HUES48 (cell line): ENCODE measurements around the gene SINHCAF.
"Not testable (repeated sequence)": the region's sequence is repeated elsewhere in the genome, so short reads cannot be mapped to it uniquely, and the experiment has no call there.

Source experiments
- H3K27ac ChIP-seq: one replicate; pipeline ENCODE4 v1.7.0; 2013; ENCODE audit warnings: low read depth, low read length, inconsistent platforms
- H3K27me3 ChIP-seq: 2 replicates; pipeline ENCODE4 v1.6.1; 2013; ENCODE audit warnings: mild to moderate bottlenecking, low read length; ENCODE audit not compliant: control insufficient read depth, insufficient read depth
- H3K36me3 ChIP-seq: 2 replicates; pipeline ENCODE4 v1.6.1; 2013; ENCODE audit warnings: low read length; ENCODE audit not compliant: control insufficient read depth, insufficient read depth
- H3K4me1 ChIP-seq: 2 replicates; pipeline ENCODE4 v1.6.1; 2013; ENCODE audit warnings: mild to moderate bottlenecking, low read length; ENCODE audit not compliant: control insufficient read depth, insufficient read depth
- H3K4me3 ChIP-seq: 2 replicates; pipeline ENCODE4 v1.5.1; 2013; ENCODE audit warnings: mild to moderate bottlenecking, low read depth, low read length
- H3K9ac ChIP-seq: 2 replicates; pipeline ENCODE4 v1.6.1; 2013; ENCODE audit warnings: mild to moderate bottlenecking, low read depth, low read length, moderate library complexity
- H3K9me3 ChIP-seq: 2 replicates; pipeline ENCODE4 v1.6.1; 2013; ENCODE audit warnings: low read length; ENCODE audit not compliant: control insufficient read depth, insufficient read depth

Gene SINHCAF

DNA sequence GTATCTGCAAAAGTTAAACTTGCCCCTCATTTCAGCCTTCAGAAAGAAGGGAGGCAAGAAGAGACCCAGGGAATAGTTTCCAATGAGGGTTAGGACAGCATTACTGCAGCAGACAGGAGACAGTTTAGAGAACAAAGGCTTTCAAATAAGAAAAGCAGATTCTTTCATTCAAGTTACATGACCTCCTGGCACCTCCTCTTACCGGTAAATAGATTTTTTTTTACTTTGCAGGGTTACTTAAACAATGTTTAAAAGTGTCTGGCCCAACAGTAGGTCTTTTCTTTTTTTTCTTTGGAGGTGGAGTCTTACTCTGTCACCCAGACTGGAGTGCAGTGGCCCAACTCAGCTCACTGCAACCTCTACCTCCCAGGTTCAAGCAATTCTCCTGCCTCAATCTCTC lies 47.1 kb downstream of the SINHCAF start:
- H3K27me3 ChIP-seq: no peaks in the 10 kb centered on the region
- H3K9me3 ChIP-seq: no peaks in the 10 kb centered on the region
- no peak overlapping the region for H3K4me3 ChIP-seq
- H3K36me3 ChIP-seq: peaks cover 71% of the 10 kb centered on the region
- H3K4me1 ChIP-seq: peaks cover 11% of the 10 kb centered on the region; the same call in 1 of the 2 replicates
- peak overlapping the region; percentile 19 for H3K27ac ChIP-seq
- H3K9ac ChIP-seq: no peak overlapping the region

DNA sequence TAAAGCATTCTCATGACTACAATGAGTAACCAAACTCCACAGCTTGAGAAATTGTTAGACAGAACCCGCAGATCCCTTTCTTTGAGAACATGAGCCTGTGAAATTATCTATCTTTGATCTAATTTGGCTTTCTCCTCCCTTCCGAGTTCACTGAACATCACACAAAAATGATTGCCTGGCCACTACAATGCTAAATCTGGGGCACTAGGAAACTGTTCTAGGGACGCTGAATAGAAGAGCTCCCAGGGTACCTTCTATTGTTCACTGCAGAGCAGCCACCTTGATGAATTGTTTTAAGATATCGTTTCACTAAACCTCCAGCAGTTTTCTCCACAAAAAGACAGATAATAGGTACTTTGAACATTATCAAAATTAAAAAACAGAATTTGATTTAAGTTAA lies 47.5 kb downstream of the SINHCAF start:
- Histone ChIP-seq H3K9me3 (no peaks in the 10 kb centered on the region), H3K36me3 (peaks cover 67% of the 10 kb centered on the region), H3K9ac (no peak overlapping the region), H3K27ac (peak overlapping the region; percentile 19), H3K4me1 (peaks cover 11% of the 10 kb centered on the region; the same call in 1 of the 2 replicates), H3K4me3 (no peak overlapping the region), H3K27me3 (no peaks in the 10 kb centered on the region)

DNA sequence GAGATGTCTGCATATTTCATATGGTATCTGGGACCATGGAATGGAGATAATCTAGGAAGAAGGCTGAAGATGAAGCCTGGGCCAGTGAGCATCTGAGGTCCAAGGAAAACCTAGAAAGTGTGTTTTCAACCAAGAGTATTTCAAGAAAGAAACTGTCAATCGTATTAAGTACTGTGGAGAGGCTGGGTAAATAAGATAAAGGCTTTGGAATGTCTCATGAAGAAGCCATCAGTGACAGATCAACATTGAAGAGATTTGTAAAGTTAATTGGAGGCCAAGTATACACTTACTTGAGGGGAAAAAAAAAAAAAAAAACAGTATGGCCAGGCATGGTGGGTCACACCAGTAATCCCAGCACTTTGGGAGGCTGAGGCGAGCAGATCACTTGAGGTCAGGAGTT lies 48.9 kb downstream of the SINHCAF start:
- Histone ChIP-seq H3K27me3 (no peaks in the 10 kb centered on the region), H3K27ac (no peak overlapping the region), H3K4me1 (peaks cover 11% of the 10 kb centered on the region; the same call in 1 of the 2 replicates), H3K36me3 (peaks cover 53% of the 10 kb centered on the region), H3K4me3 (no peak overlapping the region), H3K9ac (no peak overlapping the region), H3K9me3 (no peaks in the 10 kb centered on the region)

GRCh38 chr12:31275491-31275890 lies 50.5 kb downstream of the SINHCAF start:
- Histone ChIP-seq H3K36me3 (peaks cover 47% of the 10 kb centered on the region), H3K9ac (no peak overlapping the region), H3K9me3 (no peaks in the 10 kb centered on the region), H3K27ac (no peak overlapping the region), H3K27me3 (no peaks in the 10 kb centered on the region), H3K4me1 (peaks cover 11% of the 10 kb centered on the region; the same call in 1 of the 2 replicates), H3K4me3 (no peak overlapping the region)

GRCh38 chr12:31274520-31275300 lies 51.2 kb downstream of the SINHCAF start:
- H3K9ac ChIP-seq: no peak overlapping the region
- no peaks in the 10 kb centered on the region for H3K9me3 ChIP-seq
- H3K4me3 ChIP-seq: no peak overlapping the region
- H3K4me1 ChIP-seq: peaks cover 10% of the 10 kb centered on the region
- H3K27ac ChIP-seq: no peak overlapping the region
- H3K27me3 ChIP-seq: no peaks in the 10 kb centered on the region
- peaks cover 39% of the 10 kb centered on the region for H3K36me3 ChIP-seq

DNA sequence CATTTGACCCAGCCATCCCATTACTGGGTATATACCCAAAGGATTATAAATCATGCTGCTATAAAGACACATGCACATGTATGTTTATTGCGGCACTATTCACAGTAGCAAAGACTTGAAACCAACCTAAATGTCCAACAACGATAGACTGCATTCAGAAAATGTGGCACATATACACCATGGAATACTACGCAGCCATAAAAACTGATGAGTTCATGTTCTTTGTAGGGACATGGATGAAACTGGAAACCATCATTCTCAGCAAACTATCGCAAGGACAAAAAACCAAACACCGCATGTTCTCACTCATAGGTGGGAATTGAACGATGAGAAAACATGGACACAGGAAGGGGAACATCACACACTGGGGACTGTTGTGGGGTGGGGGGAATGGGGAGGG lies 52.2 kb downstream of the SINHCAF start:
- not testable (repeated sequence) for H3K9ac ChIP-seq

DNA sequence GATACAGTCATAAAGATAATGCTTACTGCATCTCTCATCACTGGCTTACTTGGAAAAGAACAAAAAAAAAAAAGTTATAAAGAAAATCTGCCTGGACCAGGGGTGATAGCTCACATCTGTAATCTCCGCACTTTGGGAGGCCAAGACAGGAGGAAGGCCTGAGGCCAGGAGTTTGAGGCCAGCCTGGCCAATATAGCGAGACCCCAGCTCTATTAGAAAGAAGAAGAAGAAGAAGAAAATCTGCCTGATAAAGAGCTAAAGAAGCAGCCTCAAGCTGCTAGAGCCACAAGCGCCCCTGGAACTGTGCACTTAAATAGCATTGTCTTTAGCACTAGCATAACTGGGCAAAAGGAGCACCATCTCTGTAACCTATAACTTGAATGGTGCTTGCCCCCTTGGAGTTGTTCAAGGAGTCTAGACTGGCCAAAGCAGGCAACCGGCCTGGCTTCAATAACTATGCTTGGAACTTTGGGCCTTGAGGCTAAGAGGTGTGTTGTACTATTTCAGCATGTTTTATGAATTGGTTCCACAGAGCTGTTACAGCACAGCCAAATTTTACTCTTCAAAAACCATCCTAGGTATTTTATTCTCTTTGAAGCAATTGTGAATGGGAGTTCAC lies 53.2 kb downstream of the SINHCAF start:
- Histone ChIP-seq H3K36me3 (peaks cover 24% of the 10 kb centered on the region), H3K9me3 (no peaks in the 10 kb centered on the region), H3K27me3 (no peaks in the 10 kb centered on the region), H3K27ac (no peak overlapping the region), H3K4me1 (peaks cover 9% of the 10 kb centered on the region), H3K4me3 (no peak overlapping the region), H3K9ac (no peak overlapping the region)

More for the DNA sequence above, 52.2 kb downstream of the SINHCAF start:
- peaks cover 32% of the 10 kb centered on the region for H3K36me3 ChIP-seq
- H3K27ac ChIP-seq, H3K9me3 ChIP-seq, H3K4me1 ChIP-seq, H3K4me3 ChIP-seq, H3K27me3 ChIP-seq: not testable (repeated sequence)

DNA sequence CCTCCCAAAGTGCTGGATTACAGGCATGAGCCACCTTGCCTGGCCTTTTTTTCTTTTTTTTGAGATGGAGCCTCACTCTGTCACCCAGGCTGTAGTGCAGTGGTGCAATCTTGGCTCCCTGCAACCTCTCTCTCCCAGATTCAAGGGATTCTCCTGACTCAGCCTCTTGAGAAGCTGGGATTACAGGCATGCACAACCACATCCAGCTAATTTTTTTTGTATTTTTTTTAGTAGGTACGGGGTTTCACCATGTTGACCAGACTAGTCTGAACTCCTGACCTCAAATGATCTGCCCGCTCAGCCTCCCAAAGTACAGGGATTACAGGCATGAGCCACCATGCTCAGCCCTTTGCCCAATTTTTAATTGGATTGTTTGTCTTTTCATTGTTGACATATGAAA lies 58.0 kb downstream of the SINHCAF start:
- H3K27me3 ChIP-seq: no peaks in the 10 kb centered on the region
- H3K9me3 ChIP-seq: no peaks in the 10 kb centered on the region
- H3K9ac ChIP-seq: no peak overlapping the region
- H3K36me3 ChIP-seq: no peaks in the 10 kb centered on the region
- no peak overlapping the region for H3K4me3 ChIP-seq
- H3K4me1 ChIP-seq: peaks cover 9% of the 10 kb centered on the region
- H3K27ac ChIP-seq: no peak overlapping the region

DNA sequence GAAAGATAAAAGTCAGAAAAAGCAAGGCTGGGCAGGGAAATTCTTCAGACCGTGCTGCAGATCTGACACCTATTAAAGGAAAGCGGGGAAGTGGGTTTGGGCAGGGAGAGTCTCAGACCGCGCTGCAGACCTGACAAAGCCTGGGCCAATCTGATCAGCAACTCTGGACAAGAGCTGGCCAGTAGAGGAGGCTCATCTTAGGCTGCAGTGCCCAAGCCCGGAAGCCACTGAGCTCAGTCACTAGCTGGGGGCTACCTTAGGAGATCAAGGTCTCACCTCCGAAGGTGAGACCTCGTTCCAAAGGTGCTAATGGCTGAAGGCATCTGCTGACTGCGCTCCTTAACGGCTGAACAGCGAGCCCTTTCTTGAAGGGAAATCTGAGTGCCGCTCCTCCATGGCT lies 60.2 kb downstream of the SINHCAF start:
- Histone ChIP-seq H3K27ac (no peak overlapping the region), H3K27me3 (no peaks in the 10 kb centered on the region), H3K36me3 (no peaks in the 10 kb centered on the region), H3K4me1 (peaks cover 9% of the 10 kb centered on the region), H3K9me3 (no peaks in the 10 kb centered on the region), H3K9ac (no peak overlapping the region), H3K4me3 (no peak overlapping the region)

DNA sequence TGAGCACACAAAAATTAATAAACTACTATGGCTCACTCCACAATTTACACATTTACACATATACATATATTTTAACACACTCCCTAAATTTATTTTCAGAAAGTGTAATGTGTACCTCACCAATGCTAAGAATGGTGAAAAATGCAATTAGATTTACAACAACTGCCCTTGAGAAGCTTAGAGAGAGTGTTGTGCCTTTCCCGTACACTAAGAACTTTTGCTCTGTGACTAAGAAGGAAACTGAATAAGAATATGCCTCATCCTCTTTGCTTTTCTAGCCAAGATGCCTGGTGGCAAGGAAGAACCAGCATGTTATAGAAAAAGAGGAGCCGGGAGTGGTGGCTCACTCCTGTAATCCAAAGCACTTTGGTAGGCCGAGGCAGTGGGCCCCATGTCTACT lies 62.3 kb downstream of the SINHCAF start:
- Histone ChIP-seq H3K9ac (no peak overlapping the region), H3K4me1 (peaks cover 13% of the 10 kb centered on the region), H3K9me3 (no peaks in the 10 kb centered on the region), H3K4me3 (no peak overlapping the region), H3K27ac (no peak overlapping the region), H3K27me3 (no peaks in the 10 kb centered on the region), H3K36me3 (no peaks in the 10 kb centered on the region)

DNA sequence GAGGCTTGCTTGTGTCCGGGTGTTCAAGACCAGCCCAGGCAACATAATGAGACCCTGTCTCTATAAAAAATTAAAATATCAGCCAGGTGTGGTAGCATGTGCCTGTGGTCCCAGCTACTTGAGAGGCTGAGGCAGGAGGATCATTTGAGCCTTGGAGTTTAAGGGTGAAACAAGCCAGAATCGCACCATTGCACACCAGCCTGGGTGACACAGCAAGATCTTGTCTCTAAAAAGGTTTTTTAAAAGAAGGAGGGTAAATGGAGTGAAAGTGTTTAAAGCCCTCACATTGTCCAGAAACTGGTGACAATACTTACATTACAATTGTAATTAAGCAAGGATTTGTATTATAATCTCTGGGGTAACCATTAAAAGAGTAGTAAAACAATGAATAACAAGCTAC lies 64.2 kb downstream of the SINHCAF start:
- Histone ChIP-seq H3K9me3 (no peaks in the 10 kb centered on the region), H3K27me3 (no peaks in the 10 kb centered on the region), H3K4me3 (no peak overlapping the region), H3K9ac (no peak overlapping the region), H3K4me1 (peaks cover 13% of the 10 kb centered on the region), H3K36me3 (no peaks in the 10 kb centered on the region), H3K27ac (no peak overlapping the region)
